ENCODE measurements around the gene KIF23. TPM values are rescaled to one million over a fixed set of nuclear protein-coding genes. Genes with fewer than 3 reads are reported as not detected.

KIF23 gene
- polyA plus RNA-seq, 1 of the 3 experiments (the other 2 are of a cell fraction), result 25.8 TPM

GRCh38 chr15:69479081-69479480, 64.9 kb downstream of the KIF23 start:
- H3K4me3 ChIP-seq (ENCODE audit: low read depth in 2 of 2, low read length in 1 of 2), result no peak overlapping the region
- ChIA-PET CTCF (interaction anchor here (0.6 to 7.0 kb wide), 18 partner anchors 11 to 1962 kb away, joined by 3 to 81 read pairs (median 4); partner anchors contain the start of gene TLE3), POLR2A (no interaction called here)
- H2AFZ ChIP-seq (ENCODE audit: low read depth), result no peak overlapping the region
- no peaks in the 10 kb centered on the region for H3K9me3 ChIP-seq
- WGBS (ENCODE audit: low lambda C conversion rate), result 69% methylated on average over 4 of the region's 4 CpGs
- no peaks in the 10 kb centered on the region for H3K36me3 ChIP-seq (replicated peaks in 1 of 2; ENCODE audit: control insufficient read depth in 1 of 2, insufficient read depth in 2 of 2, low read length in 1 of 2)
- no peak overlapping the region for H3K4me2 ChIP-seq
- H3K27me3 ChIP-seq (ENCODE audit: insufficient read depth), result peaks cover 11% of the 10 kb centered on the region; the same call in 1 of the 2 replicates
- no peak overlapping the region for H3K9ac ChIP-seq
- no peaks in the 10 kb centered on the region for H4K20me1 ChIP-seq (ENCODE audit: insufficient read depth)
- no peak for DNase-seq
- TF ChIP-seq FOSL2 (IDR thresholded peaks at IDR 0.05; ENCODE audit: borderline replicate concordance, low read depth) (no peak), TEAD4 (IDR thresholded peaks at IDR 0.05; ENCODE audit: borderline replicate concordance, insufficient read depth) (no peak), CHD2 (IDR thresholded peaks at IDR 0.05; ENCODE audit: low read length, partially characterized antibody) (no peak), TCF12 (IDR thresholded peaks at IDR 0.05) (no peak)
- H3F3A ChIP-seq (replicated peaks; ENCODE audit: insufficient read depth), result peaks cover 9% of the 10 kb centered on the region
- H3K27ac ChIP-seq (ENCODE audit: low read depth in 2 of 2, low read length in 1 of 2), result no peak overlapping the region
- no peaks in the 10 kb centered on the region for H3K79me2 ChIP-seq (ENCODE audit: insufficient read depth)
- H3K4me1 ChIP-seq (ENCODE audit: control insufficient read depth in 1 of 2, insufficient read depth in 2 of 2, low read depth in 1 of 2, low read length in 1 of 2), result peaks cover 6 to 17% of the 10 kb centered on the region in 2 experiments; a peak in 2 of 4 replicates
- no peaks in the 10 kb centered on the region for H3K9me2 ChIP-seq

GRCh38 chr15:69479971-69480370, 65.8 kb downstream of the KIF23 start:
- H3K27me3 ChIP-seq (ENCODE audit: insufficient read depth), result peaks cover 11% of the 10 kb centered on the region; the same call in 1 of the 2 replicates
- 79% methylated on average over 2 of the region's 2 CpGs for WGBS (ENCODE audit: low lambda C conversion rate)
- ChIA-PET POLR2A (no interaction called here), CTCF (interaction anchor here (1.0 to 7.0 kb wide), 5 partner anchors 17 to 1334 kb away, joined by 3 to 81 read pairs (median 7); no protein-coding TSS in a partner anchor)
- no peak overlapping the region for H2AFZ ChIP-seq (ENCODE audit: low read depth)
- H3K9me2 ChIP-seq, result no peaks in the 10 kb centered on the region
- H3K27ac ChIP-seq (ENCODE audit: low read depth in 2 of 2, low read length in 1 of 2), result no peak overlapping the region
- peaks cover 0 to 26% of the 10 kb centered on the region in 2 experiments; a peak in 2 of 4 replicates for H3K4me1 ChIP-seq (ENCODE audit: control insufficient read depth in 1 of 2, insufficient read depth in 2 of 2, low read depth in 1 of 2, low read length in 1 of 2)
- peaks cover 4% of the 10 kb centered on the region for H3F3A ChIP-seq (replicated peaks; ENCODE audit: insufficient read depth)
- no peak for DNase-seq
- no peaks in the 10 kb centered on the region for H4K20me1 ChIP-seq (ENCODE audit: insufficient read depth)
- H3K36me3 ChIP-seq (replicated peaks in 1 of 2; ENCODE audit: control insufficient read depth in 1 of 2, insufficient read depth in 2 of 2, low read length in 1 of 2), result no peaks in the 10 kb centered on the region
- no peak overlapping the region for H3K4me3 ChIP-seq (ENCODE audit: low read depth in 2 of 2, low read length in 1 of 2)
- TF ChIP-seq YY1 (IDR thresholded peaks at IDR 0.05; ENCODE audit: low read depth), result no peak
- no peak overlapping the region for H3K9ac ChIP-seq
- no peaks in the 10 kb centered on the region for H3K9me3 ChIP-seq
- H3K4me2 ChIP-seq, result no peak overlapping the region
- no peaks in the 10 kb centered on the region for H3K79me2 ChIP-seq (ENCODE audit: insufficient read depth)

GRCh38 chr15:69480932-69481331, 66.8 kb downstream of the KIF23 start:
- no peaks in the 10 kb centered on the region for H3K79me2 ChIP-seq (ENCODE audit: insufficient read depth)
- H4K20me1 ChIP-seq (ENCODE audit: insufficient read depth), result no peaks in the 10 kb centered on the region
- TF ChIP-seq MAX (IDR thresholded peaks at IDR 0.05; ENCODE audit: low read depth), result no peak
- peaks cover 11% of the 10 kb centered on the region; the same call in 1 of the 2 replicates for H3K27me3 ChIP-seq (ENCODE audit: insufficient read depth)
- ChIA-PET CTCF (interaction anchor here (1.0 to 1.5 kb wide), 5 partner anchors 18 to 1333 kb away, joined by 3 to 5 read pairs (median 3); no protein-coding TSS in a partner anchor), POLR2A (interaction anchor here (1.2 kb wide), 1 partner anchor 28 kb away, joined by 3 read pairs; the partner anchor contains the start of gene RPLP1)
- H3K9ac ChIP-seq, result no peak overlapping the region
- no peaks in the 10 kb centered on the region for H3K9me2 ChIP-seq
- 79% methylated on average over 3 of the region's 3 CpGs for WGBS (ENCODE audit: low lambda C conversion rate)
- no peak overlapping the region for H3K27ac ChIP-seq (ENCODE audit: low read depth in 2 of 2, low read length in 1 of 2)
- H3K4me3 ChIP-seq (ENCODE audit: low read depth in 2 of 2, low read length in 1 of 2), result no peak overlapping the region
- DNase-seq, result no peak
- H3K9me3 ChIP-seq, result no peaks in the 10 kb centered on the region
- no peaks in the 10 kb centered on the region for H3F3A ChIP-seq (replicated peaks; ENCODE audit: insufficient read depth)
- H3K36me3 ChIP-seq (replicated peaks in 1 of 2; ENCODE audit: control insufficient read depth in 1 of 2, insufficient read depth in 2 of 2, low read length in 1 of 2), result no peaks in the 10 kb centered on the region
- H3K4me2 ChIP-seq, result no peak overlapping the region
- peaks cover 0 to 29% of the 10 kb centered on the region in 2 experiments; a peak in 1 of 4 replicates for H3K4me1 ChIP-seq (ENCODE audit: control insufficient read depth in 1 of 2, insufficient read depth in 2 of 2, low read depth in 1 of 2, low read length in 1 of 2)
- no peak overlapping the region for H2AFZ ChIP-seq (ENCODE audit: low read depth)
